EH (cell line): ENCODE data around the gene NAGLU.
A peak's percentile ranks its signal among the peaks of the same experiment; 100 is the strongest.

Source experiments
- DNase-seq: peaks from one replicate; pipeline ENCODE4 v3.0.0-alpha.2; 2015; ENCODE audit warnings: low read depth

Gene NAGLU

GRCh38 chr17:42564815-42565522, 28.9 kb downstream of the NAGLU start:
- no peak for DNase-seq

- DNase-seq = no peak
Observed at GRCh38 chr17:42565523-42566214, 29.6 kb downstream of the NAGLU start.

GRCh38 chr17:42566215-42566882, 30.3 kb downstream of the NAGLU start:
- no peak for DNase-seq

- DNase-seq = peak; percentile 91
Observed at GRCh38 chr17:42566883-42567573, 31.0 kb downstream of the NAGLU start, which contains the start of gene MLX. MLX (plus strand) TSS chr17:42567100; CDS start chr17:42567125, 25 bp downstream.

GRCh38 chr17:42568341-42569111, 32.5 kb downstream of the NAGLU start:
- no peak for DNase-seq

- no peak for DNase-seq
Observed at GRCh38 chr17:42571435-42572225, 35.6 kb downstream of the NAGLU start.

GRCh38 chr17:42573095-42573494, 37.1 kb downstream of the NAGLU start:
- no peak for DNase-seq

- no peak for DNase-seq
Observed at GRCh38 chr17:42574463-42574862, 38.4 kb downstream of the NAGLU start.

GRCh38 chr17:42577140-42577531, 41.1 kb downstream of the NAGLU start:
- no peak for DNase-seq

GRCh38 chr17:42577532-42578281, 41.7 kb downstream of the NAGLU start, which contains the start of gene PSMC3IP:
PSMC3IP (minus strand) TSS chr17:42577729; CDS start chr17:42577686, 43 bp downstream.
- peak; percentile 95 for DNase-seq

GRCh38 chr17:42578282-42578869, 42.3 kb downstream of the NAGLU start:
- peak; percentile 72 for DNase-seq

- DNase-seq = no peak
Observed at GRCh38 chr17:42579794-42580551, 43.9 kb downstream of the NAGLU start.

- DNase-seq = no peak
Observed at GRCh38 chr17:42581744-42582270, 45.8 kb downstream of the NAGLU start.

GRCh38 chr17:42584880-42585279, 48.8 kb downstream of the NAGLU start:
- DNase-seq = no peak

- peak; percentile 10 for DNase-seq
Observed at GRCh38 chr17:42585353-42585752, 49.3 kb downstream of the NAGLU start.

- no peak for DNase-seq
Observed at GRCh38 chr17:42586514-42587230, 50.6 kb downstream of the NAGLU start.

GRCh38 chr17:42590886-42591285, 54.8 kb downstream of the NAGLU start:
- DNase-seq = no peak

- DNase-seq = no peak
Observed at GRCh38 chr17:42591411-42591810, 55.4 kb downstream of the NAGLU start.
